Pancreas (tissue), 10 donors: ENCODE data around the gene PRAME. TPM values are rescaled to one million over a fixed set of nuclear protein-coding genes. Genes with fewer than 3 reads are reported as not detected.
"Not testable (repeated sequence)": the region's sequence is repeated elsewhere in the genome, so short reads cannot be mapped to it uniquely, and the experiment has no call there.

ENCODE experiments used
- ATAC-seq, 4 donors: fragments of 200-7000 bp; cut with Tn5 transposase; one replicate each; pipeline versions ENCODE4 v1.8.0 to v1.9.1; 2020; ENCODE audit warnings: mild to moderate bottlenecking in 4 of 4, moderate library complexity in 4 of 4
- DNase-seq, 6 donors: peaks; one replicate each; pipeline ENCODE4 v3.0.0-alpha.2; 2020
- FAIRE-seq: peaks from 2 replicates; lab custom pipeline; 2012; peaks lifted over from hg19 to GRCh38; lab: Jason Lieb, UNC
- H3K27ac ChIP-seq, 4 donors: fragments of 200-600 bp; sonication (generic); 1 replicate in 3 of 4; 2 replicates in 1 of 4; pipeline versions ENCODE4 v1.5.0 to v1.8.0; 2020
- H3K27me3 ChIP-seq, 4 donors: fragments of 200-600 bp; one replicate each; pipeline ENCODE4 v1.8.0; 2021
- H3K36me3 ChIP-seq, 3 donors: fragments of 200-600 bp; sonication (generic) in 1 of 3; one replicate each; pipeline versions ENCODE4 v1.5.0 to v1.8.0; 2020 to 2021
- H3K4me1 ChIP-seq, 3 donors: fragments of 200-600 bp; one replicate each; pipeline ENCODE4 v1.8.0; 2021
- H3K4me3 ChIP-seq, 4 donors: fragments of 200-600 bp; sonication (generic) in 2 of 4; one replicate each; pipeline versions ENCODE4 v1.5.0 to v1.8.0; 2020 to 2021
- H3K9me3 ChIP-seq, 4 donors: fragments of 200-600 bp; one replicate each; pipeline ENCODE4 v1.8.0; 2021
- CTCF ChIP-seq, 4 donors: fragments of 200-600 bp; sonication (generic) in 3 of 4; IDR thresholded peaks; one replicate each; pipeline versions ENCODE4 v1.5.0 to v1.8.0; 2021; ENCODE audit warnings: antibody characterized with exemption in 4 of 4
- WGBS, 2 donors: extraction: QIAGEN DNeasy Blood & Tissue Kit; methylation state at CpG; one replicate each; pipeline ENCODE4 v1.1.7; 2013; 5-methylcytosine and 5-hydroxymethylcytosine counted together
- intact Hi-C, 3 donors: fragments of 100-400 bp; cut with DNase I; formaldehyde crosslinking; loops; one replicate each; pipeline versions ENCODE4 v1.11.1 to v1.14.2; 2022
- polyA plus RNA-seq, 2 donors: library from polyadenylated mRNA; stranded (reverse); fragments of 200-250 nt; gene quantifications; one replicate each; pipeline ENCODE4 v1.2.3, GENCODE V29; 2013
- total RNA-seq, 6 donors: library from RNA; stranded (reverse); fragmentation: NEBNext Ultra II Directional in 4 of 6; extraction: Animal tissue kit (Norgen Biotek cat#: 25700) in 4 of 6; gene quantifications; one replicate each; pipeline versions ENCODE4 v1.2.1 to v1.2.4, GENCODE V29; 2021 to 2023
- donor health status: healthy with polysubstance abuse.
- donor health status: DM: no; HTN: no; CAD: no; lungs with moderate emphysema.
- donor health status: DM: no; HTN: no; CAD: no.
- donor health status: control.
- donor health status: control.
- donor health status: Bipolar disorder and iron deficiency.
- donor health status: DM: yes; HTN: yes; CAD: no.
- donor health status: DM: no; HTN: no; CAD: no.
- donor health status: DM: no; HTN: no; CAD: no.
- donor health status: DM: yes; HTN: yes; CAD: no.

Gene PRAME
- 1 to 10 TPM in 1 of 6 donors, not detected in 5; 1.6 TPM for total RNA-seq
- polyA plus RNA-seq: not detected

GRCh38 chr22:22558972-22559603 is at the start of gene PRAME:
Gene PRAME, minus strand, starts transcription at chr22:22559265. Its CDS starts 2,433 bp downstream, at chr22:22556832.
- 52 to 65% methylated on average over 31 to 32 of the region's 32 CpGs for WGBS, 2 donors
- ATAC-seq: peak in 3 of 4 donors; percentile 36 to 73 (median 45)

GRCh38 chr22:22608022-22608421 is 49.0 kb upstream of the PRAME start:
- H3K36me3 ChIP-seq, H3K9me3 ChIP-seq, DNase-seq, intact Hi-C loops, H3K27me3 ChIP-seq, ATAC-seq, H3K4me3 ChIP-seq, H3K27ac ChIP-seq, H3K4me1 ChIP-seq, FAIRE-seq: not testable (repeated sequence)
- WGBS, 2 donors: 94 to 95% methylated on average over 3 of the region's 3 CpGs

More at GRCh38 chr22:22558972-22559603, at the start of gene PRAME:
- H3K36me3 ChIP-seq: no peaks in the 10 kb centered on the region
- intact Hi-C loops: no loop called here
- no peaks in the 10 kb centered on the region for H3K4me1 ChIP-seq
- no peak within 1 kb of the TSS for H3K27ac ChIP-seq
- peak in 5 of 6 donors; percentile 5 to 74 (median 51) for DNase-seq
- H3K27me3 ChIP-seq: no peaks in the 10 kb centered on the region
- TF ChIP-seq CTCF (IDR thresholded peaks at IDR 0.05): peak in 3 of 4 donors; percentile 16 to 41 (median 35)
- no peaks in the 10 kb centered on the region for H3K9me3 ChIP-seq
- no peak for FAIRE-seq
- no peak within 1 kb of the TSS for H3K4me3 ChIP-seq

DNA sequence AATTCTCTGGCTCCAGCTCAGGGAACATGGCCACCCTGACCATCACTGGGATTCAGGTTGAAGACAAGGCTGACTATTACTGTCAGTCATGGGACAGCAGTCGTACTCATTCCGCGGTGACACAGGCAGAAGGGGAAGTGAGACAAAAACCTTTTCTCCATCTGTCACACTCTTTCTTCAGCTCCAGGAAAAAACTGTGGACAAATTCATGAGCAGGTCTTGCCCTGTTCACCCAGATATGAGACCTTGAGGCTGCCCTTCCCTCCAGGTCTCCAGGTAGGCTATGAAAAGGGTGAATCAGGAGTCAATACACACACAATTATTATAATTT is 46.0 kb upstream of the PRAME start:
- no peaks in the 10 kb centered on the region for H3K36me3 ChIP-seq
- no peaks in the 10 kb centered on the region for H3K27me3 ChIP-seq
- intact Hi-C loops: no loop called here
- 88 to 89% methylated on average over 3 of the region's 3 CpGs for WGBS, 2 donors
- FAIRE-seq (no peak), ATAC-seq (no peak), DNase-seq (no peak)
- TF ChIP-seq CTCF (IDR thresholded peaks at IDR 0.05): no peak
- H3K4me1 ChIP-seq: no peaks in the 10 kb centered on the region
- no peaks in the 10 kb centered on the region for H3K9me3 ChIP-seq
- no peak overlapping the region for H3K4me3 ChIP-seq
- H3K27ac ChIP-seq: no peak overlapping the region

DNA sequence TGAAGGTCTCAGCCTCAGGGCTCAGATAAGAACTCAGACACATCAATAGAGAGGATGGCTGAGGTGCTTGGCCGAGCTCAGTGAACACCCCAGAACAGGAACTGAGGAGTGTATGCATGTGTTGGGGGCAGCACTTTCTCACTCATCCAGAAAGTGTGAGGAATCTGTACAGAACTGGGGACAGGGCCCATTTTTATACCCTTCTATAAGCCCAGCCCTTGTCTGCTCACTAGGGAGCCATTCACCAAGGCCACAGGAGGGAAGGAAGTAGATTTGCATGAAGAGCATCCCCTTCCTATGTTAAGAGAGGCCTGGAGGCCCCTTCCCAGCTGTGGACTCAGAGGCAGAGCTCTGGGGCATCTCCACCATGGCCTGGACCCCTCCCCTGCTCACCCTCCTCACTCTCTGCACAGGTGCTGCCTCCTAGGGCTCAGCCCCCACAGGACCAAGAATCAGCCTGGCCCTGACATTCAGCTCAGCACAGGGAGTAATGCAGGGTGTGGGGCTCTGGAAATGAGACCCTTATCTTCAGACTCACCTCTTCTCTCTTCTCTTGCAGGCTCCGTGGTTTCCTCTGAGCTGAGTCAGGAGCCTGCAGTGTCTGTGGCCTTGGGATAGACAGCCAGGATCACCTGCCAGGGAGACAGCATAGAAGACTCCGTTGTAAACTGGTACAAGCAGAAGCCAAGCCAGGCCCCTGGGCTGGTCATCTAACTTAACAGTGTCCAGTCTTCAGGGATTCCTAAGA is 45.4 kb upstream of the PRAME start:
- FAIRE-seq (no peak), DNase-seq (no peak), ATAC-seq (no peak)
- intact Hi-C loops: no loop called here
- Histone ChIP-seq H3K36me3 (no peaks in the 10 kb centered on the region), H3K27me3 (no peaks in the 10 kb centered on the region), H3K4me1 (no peaks in the 10 kb centered on the region), H3K27ac (no peak overlapping the region), H3K4me3 (no peak overlapping the region), H3K9me3 (no peaks in the 10 kb centered on the region)
- 59 to 76% methylated on average over 3 of the region's 3 CpGs for WGBS, 2 donors
- no peak for TF ChIP-seq CTCF (IDR thresholded peaks at IDR 0.05)

DNA sequence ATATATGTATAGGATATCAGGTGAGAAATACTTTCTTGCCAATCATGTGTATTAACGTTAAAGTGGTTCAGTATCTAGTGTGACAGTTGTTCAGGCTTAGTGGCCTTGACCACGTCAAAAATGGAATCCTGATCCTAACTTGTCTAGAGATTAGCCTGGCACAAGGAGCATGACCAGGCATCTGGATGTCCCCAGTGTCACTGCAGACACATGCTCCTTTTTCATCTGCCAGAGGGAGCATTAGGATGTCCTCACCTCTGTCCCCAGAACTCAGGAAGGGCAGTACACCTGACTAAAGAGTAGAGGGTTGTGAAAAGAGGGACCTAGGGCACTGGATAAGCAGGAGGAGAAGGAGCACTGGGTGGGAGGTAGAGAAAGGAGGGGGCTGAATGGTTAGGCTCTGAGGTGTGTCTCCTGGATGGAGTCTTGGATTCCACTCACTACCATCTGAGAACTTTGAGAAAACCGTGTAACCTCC is 44.4 kb upstream of the PRAME start:
- Histone ChIP-seq H3K27me3 (no peaks in the 10 kb centered on the region), H3K4me3 (no peak overlapping the region), H3K9me3 (no peaks in the 10 kb centered on the region), H3K27ac (no peak overlapping the region), H3K4me1 (no peaks in the 10 kb centered on the region), H3K36me3 (no peaks in the 10 kb centered on the region)
- intact Hi-C loops: no loop called here
- TF ChIP-seq CTCF (IDR thresholded peaks at IDR 0.05): no peak
- no peak for ATAC-seq
- DNase-seq: no peak
- no peak for FAIRE-seq
- 49 to 68% methylated on average over 3 of the region's 3 CpGs for WGBS, 2 donors
